ENCODE measurements around the gene KRTAP16-1. TPM values are rescaled to one million over a fixed set of nuclear protein-coding genes. Genes with fewer than 3 reads are reported as not detected.
"Not testable (repeated sequence)": the region's sequence is repeated elsewhere in the genome, so short reads cannot be mapped to it uniquely, and the experiment has no call there.

KRTAP16-1 gene, protein sequence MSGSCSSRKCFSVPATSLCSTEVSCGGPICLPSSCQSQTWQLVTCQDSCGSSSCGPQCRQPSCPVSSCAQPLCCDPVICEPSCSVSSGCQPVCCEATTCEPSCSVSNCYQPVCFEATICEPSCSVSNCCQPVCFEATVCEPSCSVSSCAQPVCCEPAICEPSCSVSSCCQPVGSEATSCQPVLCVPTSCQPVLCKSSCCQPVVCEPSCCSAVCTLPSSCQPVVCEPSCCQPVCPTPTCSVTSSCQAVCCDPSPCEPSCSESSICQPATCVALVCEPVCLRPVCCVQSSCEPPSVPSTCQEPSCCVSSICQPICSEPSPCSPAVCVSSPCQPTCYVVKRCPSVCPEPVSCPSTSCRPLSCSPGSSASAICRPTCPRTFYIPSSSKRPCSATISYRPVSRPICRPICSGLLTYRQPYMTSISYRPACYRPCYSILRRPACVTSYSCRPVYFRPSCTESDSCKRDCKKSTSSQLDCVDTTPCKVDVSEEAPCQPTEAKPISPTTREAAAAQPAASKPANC
- not detected for total RNA-seq (ENCODE audit: unreplicated experiment)
- long read RNA-seq: 0 reads

DNA sequence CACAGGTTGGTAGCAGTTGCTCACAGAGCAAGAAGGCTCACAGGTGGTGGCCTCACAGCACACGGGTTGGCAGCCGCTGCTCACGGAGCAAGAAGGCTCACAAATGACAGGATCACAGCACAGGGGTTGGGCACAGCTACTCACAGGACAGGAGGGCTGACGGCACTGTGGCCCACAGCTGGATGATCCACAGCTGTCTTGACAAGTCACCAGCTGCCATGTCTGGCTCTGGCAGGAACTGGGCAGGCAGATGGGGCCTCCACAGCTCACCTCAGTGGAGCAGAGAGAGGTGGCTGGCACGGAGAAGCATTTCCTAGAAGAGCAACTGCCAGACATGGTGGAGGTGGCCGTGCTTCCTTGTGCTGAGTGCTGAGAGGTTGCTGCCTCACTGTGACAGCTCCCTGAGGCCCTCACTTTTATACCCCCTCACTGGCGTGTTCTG is at the start of gene KRTAP16-1:
Gene KRTAP16-1, minus strand, starts transcription at position 392 of the 442 bp plus-strand sequence. Its CDS starts 56 bp downstream, at position 336.
- H3K27ac Mint-ChIP-seq (ENCODE audit: unreplicated experiment): no peak within 1 kb of the TSS

DNA sequence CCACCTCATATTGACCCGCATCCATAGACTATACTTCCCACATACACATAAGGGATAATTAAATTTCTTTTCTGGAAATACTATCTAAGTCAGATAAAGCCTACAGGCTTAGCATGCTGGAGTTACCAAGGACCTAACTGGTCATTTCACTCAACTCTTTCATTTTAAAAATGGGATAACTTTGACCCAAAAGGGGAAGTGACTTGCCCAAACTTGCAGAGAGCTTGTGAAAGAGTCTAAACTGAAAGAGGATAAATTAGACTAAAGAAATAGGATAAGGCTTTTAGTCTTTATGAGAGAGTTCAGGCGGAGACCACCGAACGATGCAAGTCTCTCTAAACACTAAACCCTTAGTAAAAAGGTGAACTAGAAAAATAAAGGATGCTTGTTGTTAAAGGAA is 45.4 kb upstream of the KRTAP16-1 start:
- TF ChIP-seq, protein P1, sequence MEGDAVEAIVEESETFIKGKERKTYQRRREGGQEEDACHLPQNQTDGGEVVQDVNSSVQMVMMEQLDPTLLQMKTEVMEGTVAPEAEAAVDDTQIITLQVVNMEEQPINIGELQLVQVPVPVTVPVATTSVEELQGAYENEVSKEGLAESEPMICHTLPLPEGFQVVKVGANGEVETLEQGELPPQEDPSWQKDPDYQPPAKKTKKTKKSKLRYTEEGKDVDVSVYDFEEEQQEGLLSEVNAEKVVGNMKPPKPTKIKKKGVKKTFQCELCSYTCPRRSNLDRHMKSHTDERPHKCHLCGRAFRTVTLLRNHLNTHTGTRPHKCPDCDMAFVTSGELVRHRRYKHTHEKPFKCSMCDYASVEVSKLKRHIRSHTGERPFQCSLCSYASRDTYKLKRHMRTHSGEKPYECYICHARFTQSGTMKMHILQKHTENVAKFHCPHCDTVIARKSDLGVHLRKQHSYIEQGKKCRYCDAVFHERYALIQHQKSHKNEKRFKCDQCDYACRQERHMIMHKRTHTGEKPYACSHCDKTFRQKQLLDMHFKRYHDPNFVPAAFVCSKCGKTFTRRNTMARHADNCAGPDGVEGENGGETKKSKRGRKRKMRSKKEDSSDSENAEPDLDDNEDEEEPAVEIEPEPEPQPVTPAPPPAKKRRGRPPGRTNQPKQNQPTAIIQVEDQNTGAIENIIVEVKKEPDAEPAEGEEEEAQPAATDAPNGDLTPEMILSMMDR (IDR thresholded peaks at IDR 0.05; ENCODE audit: unreplicated experiment): no peak
- Mint-ChIP-seq H3K9me3 (ENCODE audit: unreplicated experiment) (no peaks in the 10 kb centered on the region), H3K27me3 (ENCODE audit: unreplicated experiment) (no peaks in the 10 kb centered on the region), H3K27ac (ENCODE audit: unreplicated experiment) (no peak overlapping the region), H3K4me3 (ENCODE audit: unreplicated experiment) (no peak overlapping the region), H3K36me3 (ENCODE audit: low read depth, unreplicated experiment) (no peaks in the 10 kb centered on the region), H3K4me1 (ENCODE audit: unreplicated experiment) (no peaks in the 10 kb centered on the region)
- no peak for DNase-seq (ENCODE audit: low spot score)

More for the DNA sequence above, at the start of gene KRTAP16-1:
- TF ChIP-seq, protein P1 (IDR thresholded peaks at IDR 0.05; ENCODE audit: unreplicated experiment): no peak
- no peak for DNase-seq (ENCODE audit: low spot score)
- H3K4me3 Mint-ChIP-seq (ENCODE audit: unreplicated experiment): no peak within 1 kb of the TSS
- peaks cover 8% of the 10 kb centered on the region for H3K27me3 Mint-ChIP-seq (ENCODE audit: unreplicated experiment)
- H3K9me3 Mint-ChIP-seq (ENCODE audit: unreplicated experiment): no peaks in the 10 kb centered on the region
- peaks cover 15% of the 10 kb centered on the region for H3K4me1 Mint-ChIP-seq (ENCODE audit: unreplicated experiment)
- H3K36me3 Mint-ChIP-seq (ENCODE audit: low read depth, unreplicated experiment): peaks cover 6% of the 10 kb centered on the region

DNA sequence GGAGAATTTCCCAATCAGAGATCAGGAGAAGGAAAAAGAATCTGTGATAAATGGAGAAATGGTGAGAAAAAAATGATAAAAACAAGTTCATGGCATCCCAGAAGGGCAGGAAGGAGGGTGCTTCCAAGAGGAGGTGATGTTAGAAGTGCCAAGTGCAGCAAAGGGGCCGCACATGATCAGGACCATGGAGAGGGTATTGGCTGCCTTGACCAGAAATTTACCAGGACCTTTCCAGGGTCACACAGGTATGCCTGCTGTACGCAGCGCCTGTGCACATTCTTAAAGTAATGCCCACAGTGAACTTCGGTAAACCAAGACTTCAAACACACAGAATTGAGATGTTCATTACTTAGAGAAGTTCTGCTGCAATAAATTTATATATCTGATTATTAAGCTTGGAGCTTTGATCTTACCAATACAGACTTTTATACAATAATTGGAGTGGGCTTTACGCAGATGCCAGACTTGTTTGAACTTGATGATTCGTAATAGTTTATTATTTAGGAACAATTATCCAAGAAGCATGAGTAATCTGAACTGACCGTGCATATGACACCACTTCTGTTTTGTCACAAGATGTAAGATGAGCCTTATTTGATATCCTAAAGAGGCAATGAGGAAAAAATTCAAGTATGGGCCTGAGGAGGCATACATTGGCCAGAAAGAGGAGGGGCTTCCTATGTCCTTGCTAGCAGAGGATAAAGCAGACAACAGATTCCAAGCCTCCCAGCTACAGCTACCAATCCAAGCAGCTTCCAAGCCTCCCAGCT is 43.7 kb upstream of the KRTAP16-1 start:
- TF ChIP-seq, protein P1 (IDR thresholded peaks at IDR 0.05; ENCODE audit: unreplicated experiment): no peak
- DNase-seq (ENCODE audit: low spot score): peak; percentile 20
- Mint-ChIP-seq H3K9me3 (ENCODE audit: unreplicated experiment) (no peaks in the 10 kb centered on the region), H3K27me3 (ENCODE audit: unreplicated experiment) (no peaks in the 10 kb centered on the region), H3K4me3 (ENCODE audit: unreplicated experiment) (no peak overlapping the region), H3K27ac (ENCODE audit: unreplicated experiment) (no peak overlapping the region), H3K4me1 (ENCODE audit: unreplicated experiment) (no peaks in the 10 kb centered on the region), H3K36me3 (ENCODE audit: low read depth, unreplicated experiment) (no peaks in the 10 kb centered on the region)

DNA sequence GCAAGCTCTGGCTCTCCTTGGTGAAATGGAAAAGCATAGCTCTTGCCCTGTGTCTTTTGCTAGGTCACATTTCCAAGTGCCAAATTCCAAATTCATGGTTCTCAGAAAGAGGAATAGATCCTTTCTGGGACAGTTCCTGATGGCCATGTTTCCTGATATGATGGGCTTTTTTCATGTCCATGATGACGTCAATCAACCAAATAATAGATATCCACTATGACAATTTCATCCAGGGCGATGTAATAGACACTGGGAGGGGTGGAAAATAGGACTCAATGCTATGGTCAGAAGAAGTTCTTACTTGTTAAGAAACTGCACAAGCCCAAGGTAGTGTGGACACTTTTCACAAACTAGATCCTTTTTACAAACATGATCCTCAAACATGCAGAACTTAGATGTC is 42.1 kb upstream of the KRTAP16-1 start:
- DNase-seq (ENCODE audit: low spot score): no peak
- TF ChIP-seq, protein P1 (IDR thresholded peaks at IDR 0.05; ENCODE audit: unreplicated experiment): no peak
- Mint-ChIP-seq H3K4me1 (ENCODE audit: unreplicated experiment) (no peaks in the 10 kb centered on the region), H3K36me3 (ENCODE audit: low read depth, unreplicated experiment) (no peaks in the 10 kb centered on the region), H3K4me3 (ENCODE audit: unreplicated experiment) (no peak overlapping the region), H3K27ac (ENCODE audit: unreplicated experiment) (no peak overlapping the region), H3K9me3 (ENCODE audit: unreplicated experiment) (no peaks in the 10 kb centered on the region), H3K27me3 (ENCODE audit: unreplicated experiment) (no peaks in the 10 kb centered on the region)

DNA sequence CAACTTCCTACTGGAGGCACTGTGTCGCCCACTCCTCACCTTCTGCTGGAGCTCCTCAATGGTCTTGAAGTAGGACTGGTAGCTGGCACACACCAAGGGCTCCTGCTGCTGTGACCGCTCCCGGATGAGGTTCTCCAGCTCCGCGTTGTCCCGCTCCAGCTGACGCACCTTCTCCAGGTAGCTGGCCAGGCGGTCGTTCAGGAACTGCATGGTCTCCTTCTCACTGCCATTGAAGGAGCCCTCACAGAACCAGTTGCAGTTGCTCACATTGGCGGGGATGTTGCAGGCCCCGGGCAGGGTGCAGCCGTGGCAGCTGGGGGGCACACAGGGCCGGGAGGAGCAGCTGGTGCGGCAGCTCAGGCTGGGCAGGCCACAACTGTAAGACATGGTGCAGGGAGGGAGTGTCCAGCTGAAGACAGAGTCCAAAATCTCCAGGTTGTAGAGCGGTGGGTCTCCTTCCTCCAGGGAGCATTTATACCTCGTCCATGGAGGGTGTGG is 41.3 kb upstream of the KRTAP16-1 start, which contains the start of gene KRT33A:
Gene KRT33A, minus strand, starts transcription at position 448 of the 498 bp plus-strand sequence. Its CDS starts 61 bp downstream, at position 387.
- H3K9me3 Mint-ChIP-seq (ENCODE audit: unreplicated experiment); H3K4me1 Mint-ChIP-seq (ENCODE audit: unreplicated experiment); H3K4me3 Mint-ChIP-seq (ENCODE audit: unreplicated experiment); DNase-seq (ENCODE audit: low spot score); H3K27me3 Mint-ChIP-seq (ENCODE audit: unreplicated experiment); H3K36me3 Mint-ChIP-seq (ENCODE audit: low read depth, unreplicated experiment); H3K27ac Mint-ChIP-seq (ENCODE audit: unreplicated experiment): not testable (repeated sequence)

Measured in endothelial cell (in vitro differentiated cells).